HG03575 (cell line): ENCODE measurements around the gene NIPA2.
"Not testable (repeated sequence)": the region's sequence is repeated elsewhere in the genome, so short reads cannot be mapped to it uniquely, and the experiment has no call there.

ENCODE experiments used
- ATAC-seq: cut with Tn5 transposase; IDR thresholded peaks from one replicate; pipeline ENCODE4 v1.9.1; 2021; ENCODE audit not compliant: unreplicated experiment, insufficient number of reproducible peaks, low FRiP score; ENCODE audit errors: extremely low read depth

Gene NIPA2

DNA sequence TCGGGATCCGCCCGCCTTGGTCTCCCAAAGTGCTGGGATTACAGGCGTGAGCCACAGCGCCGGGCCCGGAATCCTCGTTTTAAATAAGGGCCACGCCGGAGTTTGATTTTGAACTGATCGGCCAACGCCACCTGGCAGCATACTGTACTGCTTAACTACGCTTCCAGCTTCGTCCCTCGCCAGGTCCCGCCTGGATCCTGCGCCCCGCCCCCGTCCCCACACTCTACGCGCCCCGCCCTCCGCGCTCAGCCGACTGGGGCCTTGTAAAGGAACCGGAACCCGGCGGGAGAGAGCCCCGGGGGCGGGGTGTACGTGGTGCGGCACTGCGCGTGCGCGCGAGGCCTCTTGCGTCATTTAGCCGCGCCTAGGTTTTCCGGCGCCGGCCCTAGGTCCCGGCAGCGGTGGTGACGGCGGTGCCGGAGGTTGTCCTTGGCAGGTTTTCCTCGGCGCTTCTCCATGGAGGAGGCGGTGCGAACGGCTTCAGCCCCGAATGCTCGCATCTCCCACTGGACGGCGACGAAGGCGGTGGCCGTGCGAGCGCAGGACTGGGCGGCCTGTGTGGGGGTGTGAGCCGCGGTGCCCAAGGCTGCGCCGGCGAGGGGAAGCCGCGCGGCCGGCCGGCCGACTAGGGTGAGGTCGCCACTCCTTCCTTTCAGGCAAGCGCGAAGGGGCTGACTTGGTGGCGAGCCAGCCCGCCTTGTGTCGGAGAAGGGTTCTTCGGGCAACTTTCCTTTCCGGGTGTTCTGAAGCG is at the start of gene NIPA2:
Gene NIPA2, plus strand, starts transcription at position 375 of the 751 bp plus-strand sequence. CDS start 13,066 bp downstream, outside the sequence.
- ATAC-seq = peak; percentile 52

DNA sequence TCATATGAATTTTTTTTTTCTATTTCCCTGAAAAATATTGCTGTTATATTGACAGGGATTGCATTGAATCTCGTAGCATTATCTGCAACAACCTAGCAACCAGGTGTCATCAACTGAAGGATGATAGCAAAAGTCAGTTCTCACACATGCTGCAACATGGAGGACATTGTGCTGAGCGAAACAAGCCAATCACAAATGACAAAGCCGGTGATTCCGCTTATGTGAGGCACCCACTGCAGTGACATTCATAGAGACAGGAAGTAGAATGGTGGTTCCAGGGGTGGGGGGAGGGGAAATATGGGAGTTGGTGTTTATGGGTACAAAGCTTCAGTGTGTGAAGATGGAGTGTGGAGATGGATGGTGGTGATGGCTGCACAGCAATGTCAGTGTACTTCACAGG is 44.4 kb upstream of the NIPA2 start:
- ATAC-seq = no peak

DNA sequence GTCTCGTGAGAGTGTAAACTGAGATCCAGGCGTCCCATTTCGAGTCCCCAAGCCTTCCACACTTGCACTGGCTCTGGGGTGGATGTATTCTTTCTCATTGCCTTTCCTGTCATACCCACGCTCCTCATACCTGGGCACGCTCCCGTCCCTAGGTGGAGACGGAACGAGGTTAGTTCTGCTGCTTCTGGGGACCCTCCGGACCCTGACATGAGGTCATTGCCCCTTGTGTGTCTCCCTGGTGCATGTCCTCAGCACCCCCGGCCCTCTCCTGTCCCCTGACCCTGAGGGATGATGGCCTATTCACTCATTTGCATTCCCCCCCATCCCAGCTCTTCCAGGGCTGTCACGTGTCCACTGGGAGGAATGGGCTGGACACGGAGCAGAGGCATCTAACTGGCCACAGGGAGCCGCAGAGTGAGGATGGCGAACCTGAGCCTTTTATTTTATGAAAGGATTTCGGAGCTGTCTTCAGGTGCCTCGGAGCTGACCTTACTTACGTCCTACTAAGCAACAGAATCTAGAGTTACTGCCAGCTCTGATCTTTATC is 43.8 kb upstream of the NIPA2 start:
- ATAC-seq = no peak

DNA sequence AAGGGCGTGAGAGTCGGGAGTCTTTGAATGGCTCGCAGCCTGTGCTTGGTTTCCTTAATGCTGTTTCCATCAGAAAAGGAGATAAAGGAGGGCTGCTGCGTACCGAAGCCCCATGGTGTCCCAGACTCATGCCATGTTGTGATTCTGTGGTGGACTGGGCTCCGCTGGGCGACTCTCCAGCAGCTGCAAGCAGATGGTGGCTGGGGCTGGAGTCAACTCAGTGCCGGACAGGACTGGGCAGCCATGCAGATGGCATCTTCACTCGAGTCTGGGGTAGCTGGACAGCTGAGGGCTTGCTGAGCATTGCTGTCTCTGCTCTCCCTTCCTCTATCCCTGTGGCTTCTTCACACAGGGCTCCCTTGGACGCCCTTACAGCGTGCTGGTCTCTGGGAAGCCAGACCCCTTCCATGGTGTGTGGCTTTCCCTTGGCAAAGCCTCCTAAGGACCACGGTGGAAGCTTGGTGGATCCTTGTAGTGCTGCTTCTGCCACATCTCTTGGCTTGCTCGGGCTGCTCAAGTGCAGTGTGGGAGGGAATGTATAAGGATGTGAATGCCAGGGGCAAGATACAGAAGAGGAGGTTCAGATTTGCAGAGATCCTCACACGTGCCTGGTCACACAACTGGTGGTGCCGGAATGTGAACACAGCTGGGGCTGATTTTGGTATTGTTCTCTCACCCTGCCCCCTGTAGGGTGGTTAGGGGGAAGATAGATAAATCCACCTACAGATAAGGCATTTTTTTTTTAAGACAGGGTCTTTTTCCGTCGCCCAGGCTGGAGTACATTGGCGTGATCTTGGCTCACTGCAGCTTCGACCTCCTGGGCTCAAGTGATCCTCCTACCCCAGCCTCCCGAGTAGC is 43.0 kb upstream of the NIPA2 start:
- no peak for ATAC-seq

DNA sequence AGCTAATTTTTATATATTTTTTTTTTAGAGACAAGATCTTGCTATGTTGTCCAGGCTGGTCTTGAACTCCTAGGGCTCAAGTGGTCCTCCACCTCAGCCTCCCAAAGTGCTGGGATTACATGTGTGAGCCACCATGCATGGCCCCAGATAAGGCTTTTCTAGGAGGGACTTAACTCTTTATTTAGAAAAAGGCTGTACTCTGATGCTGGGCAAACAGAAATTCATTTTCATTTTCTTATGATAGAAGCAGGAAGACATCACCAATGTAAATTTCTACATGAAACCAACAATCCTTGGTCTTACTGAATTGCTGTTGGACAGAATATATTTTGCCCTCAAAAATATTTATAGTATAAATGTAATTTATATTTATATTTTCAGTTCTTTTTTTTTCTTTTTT is 42.4 kb upstream of the NIPA2 start:
- ATAC-seq = no peak

DNA sequence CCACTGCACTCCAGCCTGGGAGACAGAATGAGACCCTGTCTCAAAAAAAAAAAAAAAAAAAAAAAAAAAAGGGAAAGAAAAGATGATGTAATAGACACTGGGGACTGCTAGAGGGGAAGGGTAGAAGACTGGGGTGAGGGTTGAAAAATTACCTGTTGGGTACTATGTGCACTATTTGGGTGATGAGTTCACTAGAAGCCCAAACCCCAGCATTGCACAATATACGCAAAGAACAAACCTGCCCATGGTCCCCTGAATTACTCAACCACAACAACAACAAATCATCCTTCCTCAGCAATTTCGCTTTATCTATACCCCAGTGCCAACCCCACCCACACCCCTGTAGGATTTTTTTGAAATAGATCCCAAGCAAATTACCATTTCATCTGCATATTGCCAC is 38.6 kb upstream of the NIPA2 start:
- no peak for ATAC-seq

DNA sequence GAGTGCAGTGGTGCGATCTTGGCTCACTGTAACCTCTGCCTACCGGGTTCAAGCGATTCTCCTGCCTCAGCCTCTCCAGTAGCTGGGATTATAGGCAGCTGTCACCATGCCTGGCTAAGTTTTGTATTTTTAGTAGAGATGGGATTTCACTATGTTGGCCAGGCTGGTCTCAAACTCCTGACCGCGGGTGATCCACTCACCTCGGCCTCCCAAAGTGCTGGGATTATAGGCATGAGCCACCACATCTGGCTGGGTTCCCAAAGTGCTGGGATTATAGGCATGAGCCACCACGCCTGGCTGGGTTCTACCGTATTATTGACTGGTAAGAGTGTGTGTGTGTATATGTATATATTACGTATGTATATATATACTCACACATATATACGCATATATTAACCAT is 35.5 kb upstream of the NIPA2 start:
- ATAC-seq = not testable (repeated sequence)

DNA sequence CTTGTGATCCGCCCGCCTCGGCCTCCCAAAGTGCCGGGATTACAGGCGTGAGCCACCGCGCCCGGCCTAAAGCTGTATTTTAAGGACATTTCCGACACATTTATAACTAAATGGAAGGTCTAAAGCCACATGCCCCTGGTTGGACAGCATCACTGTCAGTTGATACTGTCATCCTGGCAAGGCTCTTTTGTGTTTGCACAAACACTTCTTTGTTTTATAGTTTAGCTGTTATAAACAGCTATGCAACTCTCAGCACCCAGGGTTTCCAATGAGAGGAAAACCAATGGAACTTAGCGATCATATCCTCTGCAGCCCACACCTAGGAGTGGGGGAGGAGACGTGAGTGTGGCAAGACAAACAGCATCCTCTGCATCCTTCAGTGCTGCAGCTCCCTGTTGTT is 32.3 kb upstream of the NIPA2 start:
- no peak for ATAC-seq

DNA sequence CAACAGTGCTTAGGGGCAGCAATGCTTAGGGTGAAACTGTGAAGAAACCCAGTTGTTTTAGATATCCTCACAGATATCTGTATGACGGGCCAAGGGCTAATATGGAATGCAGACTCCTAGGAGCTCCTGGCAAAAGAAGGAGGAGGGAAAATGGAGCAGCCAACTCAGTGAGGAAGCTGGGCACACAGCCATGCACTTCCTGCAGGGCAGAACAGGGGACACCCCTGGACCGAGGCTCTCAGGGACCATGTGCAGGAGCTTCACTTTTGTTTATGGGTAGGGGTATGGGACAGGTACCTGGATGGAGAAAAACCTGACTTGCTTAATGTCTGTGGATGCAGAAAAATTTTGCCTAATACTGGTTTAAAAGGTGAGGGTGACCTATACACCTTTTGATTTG is 31.8 kb upstream of the NIPA2 start:
- no peak for ATAC-seq

DNA sequence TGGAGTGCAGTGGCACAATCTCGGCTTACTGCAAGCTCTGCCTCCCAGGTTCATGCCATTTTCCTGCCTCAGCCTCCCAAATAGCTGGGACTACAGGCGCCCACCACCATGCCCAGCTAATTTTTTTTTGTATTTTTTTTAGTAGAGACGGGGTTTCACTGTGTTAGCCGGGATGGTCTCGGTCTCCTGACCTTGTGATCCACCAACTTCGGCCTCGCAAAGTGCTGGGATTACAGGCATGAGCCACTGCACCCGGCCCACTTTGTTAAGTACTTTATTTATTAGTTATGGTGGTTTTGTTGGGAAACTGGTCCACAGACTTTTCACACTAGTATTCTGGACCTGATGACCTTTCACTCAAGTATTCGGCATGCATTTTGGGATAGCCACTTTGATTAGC is 30.6 kb upstream of the NIPA2 start:
- ATAC-seq = not testable (repeated sequence)

DNA sequence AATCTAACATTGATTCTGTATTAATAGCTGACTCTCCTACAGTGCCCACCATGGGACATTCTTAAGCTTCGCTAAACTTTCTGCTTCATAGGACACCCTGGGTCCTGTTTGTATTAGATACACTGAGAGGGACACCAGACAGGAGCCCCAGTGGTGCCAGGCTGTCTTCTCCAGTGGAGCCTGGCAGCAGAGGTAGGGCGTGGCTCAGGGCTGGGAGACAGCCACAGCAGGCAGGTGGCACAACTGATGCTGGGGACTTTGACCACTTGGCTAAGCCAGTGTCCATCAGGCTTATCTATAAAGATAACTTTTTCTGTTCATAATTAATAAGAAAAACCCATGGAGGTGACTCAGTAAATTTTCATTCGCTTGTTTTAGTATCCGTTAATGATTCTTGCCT is 30.2 kb upstream of the NIPA2 start:
- ATAC-seq = no peak

DNA sequence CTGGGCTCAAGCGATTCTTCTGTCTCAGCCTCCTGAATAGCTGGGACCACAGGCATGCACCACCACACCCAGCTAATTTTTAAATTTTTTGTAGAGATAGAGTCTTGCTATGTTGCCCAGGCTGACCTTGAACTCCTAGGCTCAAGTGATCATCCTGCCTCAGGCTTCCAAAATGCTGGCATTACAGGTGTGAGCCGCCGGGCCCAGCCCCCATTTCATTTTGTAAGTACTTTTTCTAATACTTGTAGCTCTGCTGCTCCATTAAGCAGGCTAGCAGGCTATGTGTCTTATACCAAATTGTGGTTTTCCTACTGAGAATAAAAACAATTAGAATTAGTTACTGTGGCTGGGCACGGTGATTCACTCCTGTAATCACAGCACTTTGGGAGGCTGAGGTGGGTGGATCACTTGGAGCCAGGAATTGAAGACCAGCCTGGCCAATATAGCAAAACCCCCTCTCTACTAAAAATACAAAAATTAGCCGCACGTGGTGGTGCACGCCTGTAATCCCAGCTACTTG is 29.6 kb upstream of the NIPA2 start:
- ATAC-seq = no peak

DNA sequence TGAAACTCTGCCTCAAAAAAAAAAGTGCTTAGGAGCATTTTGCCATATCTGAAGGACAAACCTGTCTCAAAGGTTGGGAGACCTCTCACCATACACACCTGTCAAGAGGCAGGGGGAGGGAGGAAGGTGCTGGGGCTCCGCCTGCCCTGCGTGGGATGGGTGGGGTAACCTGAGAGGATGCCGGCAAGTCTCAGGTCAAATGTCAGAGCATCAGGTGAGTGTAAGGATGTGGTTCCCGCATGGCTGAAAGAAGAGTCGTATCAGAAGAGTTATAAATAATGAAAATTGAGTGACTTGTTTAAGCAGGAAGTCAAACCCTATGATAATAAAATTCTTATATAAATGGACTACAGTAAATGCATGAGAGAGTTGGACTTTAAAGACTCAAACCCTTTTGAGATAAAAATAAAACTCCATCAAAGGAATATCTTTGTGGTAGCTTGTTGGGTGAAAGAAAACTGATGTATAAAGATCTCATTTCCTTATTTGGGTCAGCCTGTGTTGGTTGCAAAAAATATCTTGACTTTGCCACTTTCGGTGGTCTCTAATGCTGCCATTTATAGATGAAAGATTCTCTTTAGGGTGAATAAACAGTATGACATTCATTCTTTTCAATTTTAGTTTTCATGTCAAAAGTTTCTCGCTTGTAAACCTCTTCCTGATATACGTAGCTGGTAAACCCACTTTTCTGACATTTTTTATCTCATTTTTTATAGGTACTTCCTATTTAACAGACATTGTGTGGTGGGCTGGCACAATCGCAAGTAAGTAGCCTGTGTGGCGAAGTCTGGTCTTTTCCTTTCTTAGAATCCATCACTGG is 28.2 kb upstream of the NIPA2 start:
- peak; percentile 51 for ATAC-seq

DNA sequence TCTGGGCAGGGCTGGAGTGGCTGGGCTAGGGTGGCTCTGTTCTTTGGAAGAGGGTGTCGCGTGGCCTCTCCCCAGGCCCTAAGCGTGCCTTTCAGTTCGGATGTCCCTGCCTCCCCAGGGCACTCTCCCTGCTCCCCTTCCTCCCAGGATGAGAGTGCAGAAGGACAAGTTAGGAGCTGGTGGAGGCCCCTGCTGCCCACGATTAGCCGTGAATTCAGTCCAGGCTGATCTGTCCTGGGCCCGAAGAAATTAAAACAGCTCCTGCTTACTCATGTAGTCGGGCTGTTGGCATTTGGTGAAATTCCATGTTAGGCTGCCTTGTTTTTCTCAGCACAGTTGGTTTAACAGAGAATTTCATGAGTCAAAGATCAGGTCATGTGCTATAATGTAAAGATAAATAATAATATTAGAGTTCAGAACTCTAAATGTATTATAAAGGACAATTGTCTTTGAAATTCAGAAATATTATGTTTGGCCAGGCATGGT is 27.6 kb upstream of the NIPA2 start:
- ATAC-seq = no peak

DNA sequence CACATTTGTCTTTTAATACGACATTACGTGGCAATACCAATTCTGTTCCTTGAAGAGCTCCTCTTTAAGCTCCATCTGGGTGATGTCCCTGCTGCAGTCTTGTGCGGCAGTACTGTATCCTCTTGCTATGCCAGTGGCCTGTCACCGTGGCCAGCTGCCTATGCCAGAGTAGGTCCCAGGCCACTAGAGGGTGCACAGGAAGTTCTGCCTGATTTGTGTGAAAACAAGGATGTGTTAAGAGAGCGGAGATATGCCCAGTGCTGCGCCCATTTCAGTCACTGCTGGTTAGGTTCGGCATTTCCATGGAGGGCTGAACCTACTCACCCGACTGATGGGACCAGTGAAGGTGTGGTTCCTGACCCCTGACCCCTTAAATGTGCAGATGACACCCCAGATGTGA is 26.8 kb upstream of the NIPA2 start:
- ATAC-seq = no peak

DNA sequence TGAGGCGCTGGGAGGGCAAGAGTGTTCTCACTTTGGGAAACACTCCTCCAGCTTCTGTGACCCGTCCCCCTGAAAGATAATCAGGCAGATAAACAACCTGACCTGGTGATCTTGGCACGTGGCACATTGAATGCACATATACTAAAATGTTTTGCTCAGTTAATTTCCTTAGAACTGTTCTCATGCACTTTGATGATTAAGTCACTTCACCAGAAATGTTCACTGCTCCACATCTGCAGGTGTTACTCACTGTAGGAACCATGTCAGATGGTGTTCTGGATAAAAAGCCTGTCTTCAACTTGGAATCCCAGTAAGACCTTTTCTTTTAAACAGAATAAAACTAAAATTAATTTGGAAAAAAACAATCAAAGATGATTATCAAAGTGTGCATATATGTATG is 24.6 kb upstream of the NIPA2 start:
- ATAC-seq = no peak

DNA sequence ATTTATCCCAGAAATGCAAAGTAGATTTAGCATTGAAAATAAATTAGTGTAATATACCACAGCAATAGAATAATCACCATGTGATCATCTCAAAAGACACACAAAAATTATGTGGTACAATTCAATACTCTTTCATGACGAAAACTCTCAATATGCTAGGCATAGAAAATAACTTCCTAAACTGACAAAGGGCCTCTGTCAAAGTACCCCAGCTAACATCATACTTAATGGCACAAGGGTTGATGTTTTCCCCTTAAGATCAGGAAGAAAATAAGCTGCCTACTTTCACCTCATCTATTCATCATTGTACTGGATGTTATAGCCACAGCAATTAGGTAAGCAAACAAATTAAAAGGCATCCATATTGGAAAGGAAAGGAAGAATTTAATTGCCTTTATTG is 22.7 kb upstream of the NIPA2 start:
- ATAC-seq = no peak

DNA sequence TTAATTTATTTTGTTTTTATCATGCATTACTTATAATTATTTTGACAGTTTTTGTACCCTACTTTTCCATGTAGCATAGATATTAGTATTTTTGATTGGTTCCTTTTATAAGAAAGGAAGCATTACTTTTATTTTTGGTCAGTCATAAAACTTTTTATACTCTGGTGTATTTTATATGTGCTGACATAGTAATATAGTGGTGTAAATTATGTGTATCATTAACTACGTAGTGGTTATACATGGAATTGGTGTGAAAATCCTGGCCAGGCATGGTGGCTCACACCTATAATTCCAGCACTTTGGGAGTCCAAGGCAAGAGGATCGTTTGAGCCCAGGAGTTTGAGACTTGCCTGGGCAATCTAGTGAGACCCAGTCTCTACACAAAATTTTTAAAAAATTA is 18.8 kb upstream of the NIPA2 start:
- ATAC-seq = no peak
